WTC11 (cell line): ENCODE measurements around the gene MED10. TPM values are rescaled to one million over a fixed set of nuclear protein-coding genes. Genes with fewer than 3 reads are reported as not detected.

ENCODE experiments used
- EMX1 ChIP-seq: fragments of 250-450 bp; sonication (Bioruptor Pico); IDR thresholded peaks from 2 replicates; pipeline ENCODE4 v1.8.0; 2021; ENCODE audit warnings: mild to moderate bottlenecking
- HMGA2 ChIP-seq: fragments of 250-450 bp; sonication (Bioruptor Pico); IDR thresholded peaks from 2 replicates; pipeline ENCODE4 v1.4.0; 2021; ENCODE audit warnings: mild to moderate bottlenecking, moderate library complexity
- STAT6 ChIP-seq: sonication (generic); formaldehyde crosslinking; conservative IDR thresholded peaks from 2 replicates; pipeline ENCODE4 v1.8.1; 2023; ENCODE audit warnings: mild to moderate bottlenecking, low read depth, missing genetic modification reagents, moderate library complexity
- ZNF263 ChIP-seq: sonication (generic); formaldehyde crosslinking; IDR thresholded peaks from 2 replicates; pipeline ENCODE4 v1.8.1; 2022; ENCODE audit warnings: low read depth, mild to moderate bottlenecking, moderate library complexity, missing genetic modification reagents
- ZNF396 ChIP-seq: fragments of 250-450 bp; sonication (Bioruptor Pico); IDR thresholded peaks from 2 replicates; pipeline ENCODE4 v1.8.0; 2021; ENCODE audit warnings: mild to moderate bottlenecking, moderate library complexity, borderline replicate concordance
- total RNA-seq: library from RNA; stranded (reverse); gene quantifications from 3 replicates; pipeline ENCODE4 v1.2.3, GENCODE V29; 2021

The MED10 gene
- total RNA-seq, 1 experiment from 2014 or later = 17.2 TPM

- TF ChIP-seq ZNF396 (no peak), ZNF263 (CRISPR knock-in tag) (no peak), HMGA2 (CRISPR knock-in tag) (no peak), EMX1 (no peak), STAT6 (CRISPR knock-in tag) (no peak)
These were observed 56.1 kb downstream of the MED10 start (continued) for GRCh38 chr5:6322163-6322713.

Other genes starting within 250 kb of the MED10 start
- gene UBE2QL1, start 70.3 kb upstream of the MED10 start, total RNA-seq = 0.46 to 0.50 TPM (median 0.46 TPM) in 3 replicates